ENCODE measurements around the gene MDGA2. TPM values are rescaled to one million over a fixed set of nuclear protein-coding genes. Genes with fewer than 3 reads are reported as not detected.

The MDGA2 gene
- total and polyA plus RNA-seq, 2 of the 13 experiments (the other 11 are each of a cell fraction or from before 2014, with no cell fraction given): not detected

GRCh38 chr14:47150267-47150666 lies 525.1 kb downstream of the MDGA2 start:
- FAIRE-seq: no peak
- Histone ChIP-seq H2AFZ (ENCODE audit: low read length) (no peak overlapping the region), H3K4me1 (ENCODE audit: insufficient read depth, low read length) (no peaks in the 10 kb centered on the region), H4K20me1 (ENCODE audit: insufficient read depth, low read length) (no peaks in the 10 kb centered on the region), H3K27me3 (ENCODE audit: control insufficient read depth in 1 of 2, insufficient read depth in 2 of 2, low read length in 2 of 2) (no peaks in the 10 kb centered on the region; a peak in 1 of 5 replicates), H3K36me3 (replicated peaks in 1 of 2; ENCODE audit: control insufficient read depth in 1 of 2, insufficient read depth in 2 of 2, low read length in 2 of 2) (no peaks in the 10 kb centered on the region), H3K9me3 (ENCODE audit: low read length) (peaks cover 9% of the 10 kb centered on the region; the same call in 1 of the 2 replicates), H3K4me2 (ENCODE audit: low read depth, low read length) (no peak overlapping the region), H3K9ac (ENCODE audit: insufficient read depth, low read depth, low read length) (no peak overlapping the region), H3K4me3 (replicated peaks in 1 of 3; ENCODE audit: insufficient read depth in 1 of 3, low read depth in 2 of 3, low read length in 3 of 3) (no peak overlapping the region), H3K27ac (ENCODE audit: extremely low read length, insufficient read depth, low read length) (no peak overlapping the region), H3K79me2 (ENCODE audit: insufficient read depth, low read length) (no peaks in the 10 kb centered on the region)
- intact Hi-C loops (cut with micrococcal nuclease; ENCODE audit: unreplicated experiment): no loop called here
- TF ChIP-seq, protein P1, sequence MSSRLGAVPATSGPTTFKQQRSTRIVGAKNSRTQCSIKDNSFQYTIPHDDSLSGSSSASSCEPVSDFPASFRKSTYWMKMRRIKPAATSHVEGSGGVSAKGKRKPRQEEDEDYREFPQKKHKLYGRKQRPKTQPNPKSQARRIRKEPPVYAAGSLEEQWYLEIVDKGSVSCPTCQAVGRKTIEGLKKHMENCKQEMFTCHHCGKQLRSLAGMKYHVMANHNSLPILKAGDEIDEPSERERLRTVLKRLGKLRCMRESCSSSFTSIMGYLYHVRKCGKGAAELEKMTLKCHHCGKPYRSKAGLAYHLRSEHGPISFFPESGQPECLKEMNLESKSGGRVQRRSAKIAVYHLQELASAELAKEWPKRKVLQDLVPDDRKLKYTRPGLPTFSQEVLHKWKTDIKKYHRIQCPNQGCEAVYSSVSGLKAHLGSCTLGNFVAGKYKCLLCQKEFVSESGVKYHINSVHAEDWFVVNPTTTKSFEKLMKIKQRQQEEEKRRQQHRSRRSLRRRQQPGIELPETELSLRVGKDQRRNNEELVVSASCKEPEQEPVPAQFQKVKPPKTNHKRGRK (CRISPR knock-in tag; IDR thresholded peaks at IDR 0.05): no peak
- TF ChIP-seq ZNF124 (CRISPR knock-in tag; IDR thresholded peaks at IDR 0.05) (no peak), SMAD1 (CRISPR knock-in tag; IDR thresholded peaks at IDR 0.05; ENCODE audit: borderline replicate concordance, low read depth) (no peak)
- BruUV-seq (replicated peaks): no TSS peak
- in situ Hi-C loops (cut with HindIII; ENCODE audit: extremely low pct_ligation_motif_present, low pct_unique_long_range_greater_than_20kb): no loop called here
- CTCF ChIA-PET (ENCODE audit: low intra/inter-chr PET ratio, low total read pairs): no interaction called here
- no peak for DNase-seq (ENCODE audit: low spot score)
- POLR2A ChIA-PET: no interaction called here
- no peak for ATAC-seq
- 4% methylated on average over 3 of the region's 3 CpGs for WGBS (ENCODE audit: low lambda C conversion rate)

DNA sequence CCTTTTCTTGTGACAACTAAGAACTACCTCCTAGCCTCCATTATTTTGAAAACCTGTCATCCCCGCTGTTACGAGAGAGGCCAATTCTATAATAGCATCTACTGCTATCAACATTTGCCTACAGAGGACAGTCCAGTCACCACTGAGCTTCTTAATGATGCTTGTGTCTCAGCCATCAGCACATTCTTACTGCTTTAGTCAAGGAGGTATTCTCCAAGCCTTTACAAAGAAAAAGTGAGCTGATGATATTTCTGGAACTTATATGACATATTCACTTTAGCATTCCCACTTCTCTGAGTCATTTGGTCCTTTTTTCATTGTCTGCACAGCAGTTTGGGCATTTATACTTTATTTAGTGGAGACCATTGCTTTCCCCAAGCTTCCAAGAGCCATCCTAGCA lies 526.1 kb downstream of the MDGA2 start:
- TF ChIP-seq ZNF790 (CRISPR knock-in tag; IDR thresholded peaks at IDR 0.05; ENCODE audit: borderline replicate concordance): no peak
- no peak for TF ChIP-seq NR1H2 (CRISPR knock-in tag; IDR thresholded peaks at IDR 0.05; ENCODE audit: borderline replicate concordance, low read depth)
- no peak for TF ChIP-seq SRSF4 (IDR thresholded peaks at IDR 0.05; ENCODE audit: low read depth, low read length, poor library complexity, severe bottlenecking)
- TF ChIP-seq SMAD1 (CRISPR knock-in tag; IDR thresholded peaks at IDR 0.05; ENCODE audit: borderline replicate concordance, low read depth): no peak
- TF ChIP-seq PCBP1 (IDR thresholded peaks at IDR 0.05; ENCODE audit: borderline replicate concordance, low read depth, low read length): no peak
- no peak for TF ChIP-seq NFYB (CRISPR knock-in tag; IDR thresholded peaks at IDR 0.05)
- no peak for TF ChIP-seq MAX (IDR thresholded peaks at IDR 0.05)
- TF ChIP-seq ZNF747 (CRISPR knock-in tag; IDR thresholded peaks at IDR 0.05; ENCODE audit: borderline replicate concordance): no peak
- no peak for TF ChIP-seq ZSCAN29 (CRISPR knock-in tag; conservative IDR thresholded peaks at IDR 0.05)
- no peak for TF ChIP-seq ZNF577 (CRISPR knock-in tag; IDR thresholded peaks at IDR 0.05; ENCODE audit: borderline replicate concordance, low read depth)
- no peak for TF ChIP-seq ZBTB1 (CRISPR knock-in tag; IDR thresholded peaks at IDR 0.05; ENCODE audit: borderline replicate concordance)
- TF ChIP-seq ZNF746 (CRISPR knock-in tag; IDR thresholded peaks at IDR 0.05): no peak
- POLR2A ChIA-PET: no interaction called here
- CTCF ChIA-PET (ENCODE audit: low intra/inter-chr PET ratio, low total read pairs): no interaction called here

More for the DNA sequence above, 526.1 kb downstream of the MDGA2 start:
- Histone ChIP-seq H3K36me3 (replicated peaks in 1 of 2; ENCODE audit: control insufficient read depth in 1 of 2, insufficient read depth in 2 of 2, low read length in 2 of 2) (no peaks in the 10 kb centered on the region), H3K27me3 (ENCODE audit: control insufficient read depth in 1 of 2, insufficient read depth in 2 of 2, low read length in 2 of 2) (no peaks in the 10 kb centered on the region; a peak in 1 of 5 replicates), H3K4me3 (replicated peaks in 1 of 3; ENCODE audit: insufficient read depth in 1 of 3, low read depth in 2 of 3, low read length in 3 of 3) (no peak overlapping the region), H3K4me2 (ENCODE audit: low read depth, low read length) (no peak overlapping the region), H3K79me2 (ENCODE audit: insufficient read depth, low read length) (no peaks in the 10 kb centered on the region), H3K4me1 (ENCODE audit: insufficient read depth, low read length) (no peaks in the 10 kb centered on the region), H4K20me1 (ENCODE audit: insufficient read depth, low read length) (no peaks in the 10 kb centered on the region), H3K9me3 (ENCODE audit: low read length) (peaks cover 4% of the 10 kb centered on the region; the same call in 1 of the 2 replicates), H3K27ac (ENCODE audit: extremely low read length, insufficient read depth, low read length) (no peak overlapping the region), H3K9ac (ENCODE audit: insufficient read depth, low read depth, low read length) (no peak overlapping the region), H2AFZ (ENCODE audit: low read length) (no peak overlapping the region)
- DNase-seq (ENCODE audit: low spot score) (no peak), FAIRE-seq (no peak), ATAC-seq (no peak)
- in situ Hi-C loops (cut with HindIII; ENCODE audit: extremely low pct_ligation_motif_present, low pct_unique_long_range_greater_than_20kb) (no loop called here), intact Hi-C loops (cut with micrococcal nuclease; ENCODE audit: unreplicated experiment) (no loop called here)
- no TSS peak for BruUV-seq (replicated peaks)
- WGBS (ENCODE audit: low lambda C conversion rate): 4% methylated on average over 2 of the region's 2 CpGs

All from HepG2 (cell line).